Glomerular endothelial cell (primary cell): ENCODE results near the gene TOX2. TPM values are rescaled to one million over a fixed set of nuclear protein-coding genes. Genes with fewer than 3 reads are reported as not detected.

Experiments used
- DNase-seq: peaks from one replicate; pipeline ENCODE4 v3.0.0-alpha.2; 2011; ENCODE audit warnings: low read depth, low spot score; ENCODE audit errors: extremely low read depth
- total RNA-seq: library from RNA; depleted of rRNA; stranded (reverse); fragments of >200 nt; gene quantifications from 2 replicates; pipeline ENCODE4 v1.2.3, GENCODE V29; 2015

The TOX2 gene
- total RNA-seq, 1 donor from 2014 or later: 29.1 TPM

- DNase-seq: no peak
Observed at GRCh38 chr20:43974695-43975094, 60.0 kb downstream of the TOX2 start.

DNA sequence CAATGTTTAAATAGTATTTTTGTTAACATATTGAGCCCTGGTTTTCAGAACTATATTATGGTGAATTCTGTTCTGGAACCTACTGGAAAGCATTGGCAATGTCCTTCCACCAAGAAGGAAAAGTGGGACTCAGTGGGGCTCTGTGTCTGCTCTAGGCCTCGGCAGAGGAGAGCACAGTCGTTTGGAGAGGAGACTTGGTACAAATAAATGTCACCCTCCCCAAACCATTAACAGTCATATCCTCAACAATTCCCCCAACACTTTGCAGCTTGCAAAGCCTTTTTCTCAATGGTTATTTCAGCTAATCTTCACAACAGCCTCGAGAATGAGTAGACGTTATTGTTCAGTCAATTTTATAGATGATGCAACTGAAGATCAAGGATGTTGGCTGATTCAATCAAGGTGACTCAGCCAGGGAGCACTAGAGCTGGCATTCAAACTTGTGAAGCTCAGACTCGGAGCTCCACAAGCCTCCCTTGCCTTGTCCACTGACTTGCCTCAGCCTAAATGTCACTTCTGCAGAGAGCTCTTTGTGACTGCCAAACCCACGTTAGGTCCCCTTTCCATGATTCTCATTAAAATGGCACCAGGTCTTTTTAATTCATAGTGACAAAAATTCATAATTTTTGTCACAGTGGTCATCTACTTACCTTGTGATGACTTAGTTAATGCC, 60.6 kb downstream of the TOX2 start:
- DNase-seq: no peak

DNA sequence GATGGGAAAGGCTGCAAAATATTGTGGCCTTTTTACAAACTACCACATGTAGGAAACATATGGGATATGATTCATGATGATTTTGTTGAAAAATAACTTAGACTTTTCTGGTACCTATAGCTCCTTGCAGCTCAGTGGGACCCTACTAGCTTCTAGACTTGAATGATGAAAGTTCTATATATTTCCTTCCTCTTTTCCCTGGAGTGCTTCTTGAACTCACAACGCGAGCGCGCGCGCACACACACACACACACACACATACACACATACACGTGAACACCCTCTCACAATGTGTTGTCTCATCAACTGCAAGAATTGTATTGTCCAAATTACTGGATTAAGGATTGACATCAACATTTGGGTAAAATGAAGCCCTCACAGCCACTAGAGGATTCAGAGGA, 61.9 kb downstream of the TOX2 start:
- DNase-seq: no peak

DNA sequence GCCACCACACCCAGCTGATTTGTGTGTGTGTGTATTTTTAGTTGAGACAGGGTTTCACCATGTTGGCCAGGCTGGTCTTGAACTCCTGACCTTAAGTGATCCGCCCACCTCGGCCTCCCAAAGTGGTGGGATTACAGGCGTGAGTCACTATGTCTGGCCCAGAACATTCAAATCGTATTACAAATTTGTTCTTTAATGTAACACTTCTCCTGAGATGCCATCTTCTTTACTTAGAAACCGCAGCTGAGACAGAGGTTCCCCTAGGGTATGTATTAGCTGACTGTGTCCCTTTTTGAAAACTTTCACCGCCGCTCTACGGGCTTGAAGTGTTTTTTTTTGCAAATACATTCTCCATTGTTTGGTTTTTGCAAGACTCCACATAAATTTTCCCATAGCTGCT, 62.6 kb downstream of the TOX2 start:
- DNase-seq: no peak

DNA sequence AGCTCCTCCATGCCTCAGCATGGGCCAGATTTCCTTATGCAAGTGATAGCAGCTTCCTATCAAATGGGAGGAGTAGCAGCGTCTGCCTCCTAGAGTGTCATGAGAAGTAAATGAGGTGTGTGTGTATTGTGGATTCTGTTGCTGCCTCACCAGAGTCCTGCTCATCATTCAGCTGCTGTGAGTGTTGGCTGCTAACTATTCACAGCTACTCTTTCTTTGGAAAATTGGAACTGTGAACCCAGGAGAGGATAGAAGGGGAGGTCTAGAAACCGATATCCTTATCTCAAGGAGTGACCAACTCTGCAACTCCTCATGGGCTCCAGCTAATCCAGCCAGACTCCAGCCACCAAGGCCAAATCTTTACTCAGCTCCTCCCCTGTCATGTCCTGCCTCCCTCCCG, 63.3 kb downstream of the TOX2 start:
- DNase-seq: no peak

DNA sequence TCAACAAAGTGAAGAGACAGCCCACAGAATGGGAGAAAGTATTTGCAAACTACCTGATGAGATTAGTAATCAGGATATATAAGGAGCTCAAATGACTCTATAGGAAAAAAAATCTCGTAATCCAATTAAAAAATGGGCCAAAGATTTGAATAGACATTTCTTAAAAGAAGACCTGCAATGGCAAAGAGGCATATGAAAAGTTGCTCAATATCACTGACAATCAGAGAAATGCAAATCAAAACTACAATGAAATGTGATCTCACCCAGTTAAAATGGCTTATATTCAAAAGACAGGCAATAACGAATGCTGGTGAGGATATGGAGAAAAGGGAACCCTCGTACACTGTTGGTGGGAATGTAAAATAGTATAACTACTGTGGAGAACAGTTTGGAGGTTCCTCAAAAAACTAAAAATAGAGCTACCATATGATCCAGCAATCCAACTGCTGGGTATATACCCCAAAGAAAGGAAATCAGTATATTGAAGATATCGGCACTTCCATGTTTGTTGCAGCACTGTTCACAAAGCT, 65.0 kb downstream of the TOX2 start:
- DNase-seq: no peak

GRCh38 chr20:43981540-43981939, 66.9 kb downstream of the TOX2 start:
- DNase-seq: no peak

DNA sequence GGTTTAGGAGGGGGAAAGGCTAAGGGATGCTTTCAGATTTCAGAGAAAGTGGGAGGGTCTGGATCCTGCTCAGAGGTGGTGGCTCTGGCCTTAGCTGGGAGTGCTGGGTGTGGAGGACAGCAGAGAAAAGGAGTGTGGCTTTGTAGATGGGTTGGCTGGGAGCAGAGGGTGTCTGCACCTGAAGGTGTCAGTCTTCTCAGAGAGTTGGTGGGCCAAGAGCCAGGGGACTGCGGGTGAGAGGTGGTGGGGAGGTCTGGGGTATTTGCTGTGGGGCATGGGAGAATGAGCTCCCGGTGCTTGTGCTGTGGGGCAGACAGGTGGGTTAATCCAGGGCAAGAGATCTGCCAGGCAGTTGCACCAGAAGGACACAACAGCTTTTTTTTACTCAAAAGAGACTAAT, 67.4 kb downstream of the TOX2 start:
- no peak for DNase-seq

- no peak for DNase-seq
Observed at GRCh38 chr20:43982886-43983285, 68.2 kb downstream of the TOX2 start.

GRCh38 chr20:43983359-43983758, 68.7 kb downstream of the TOX2 start:
- no peak for DNase-seq

DNA sequence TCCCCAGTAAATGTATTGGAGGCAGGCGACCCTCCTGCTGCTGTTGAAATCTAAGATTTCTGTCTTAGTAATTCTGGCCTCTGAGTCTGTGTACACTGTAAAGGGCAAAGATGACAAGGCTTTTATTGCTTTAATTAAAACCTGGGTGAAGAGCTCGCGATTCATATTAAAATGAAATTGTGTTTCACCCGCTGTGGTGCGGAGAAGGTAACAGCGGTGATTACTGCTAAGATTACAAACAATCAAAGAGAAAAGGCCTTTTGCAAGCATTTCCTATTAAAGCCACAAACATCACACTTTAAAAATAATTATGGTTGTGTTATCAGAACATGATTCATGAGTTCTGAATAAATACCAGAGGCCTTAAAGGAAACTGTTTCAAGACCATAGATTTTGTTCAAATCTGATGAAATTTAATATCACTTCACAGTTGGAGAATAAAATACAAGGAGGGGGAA, 69.3 kb downstream of the TOX2 start:
- DNase-seq: no peak

DNA sequence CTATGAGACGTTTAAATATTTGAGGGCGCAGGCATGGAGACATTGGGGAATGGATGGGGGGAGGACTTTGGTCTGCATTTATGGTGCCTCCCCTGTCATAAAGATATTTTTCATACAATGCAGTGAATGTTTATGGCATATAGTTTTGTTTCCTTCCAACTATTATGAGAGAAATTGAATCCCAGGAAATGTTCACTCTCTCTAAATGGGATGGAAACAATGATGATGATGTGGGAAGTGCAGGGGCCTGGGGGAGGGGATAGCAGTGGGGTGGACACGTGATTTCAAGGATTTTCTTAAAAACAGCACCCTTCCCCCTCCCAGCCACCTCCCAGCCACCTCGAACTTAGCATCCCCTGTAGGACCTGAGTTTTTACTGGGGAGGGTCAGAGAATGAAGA, 69.9 kb downstream of the TOX2 start:
- no peak for DNase-seq

DNA sequence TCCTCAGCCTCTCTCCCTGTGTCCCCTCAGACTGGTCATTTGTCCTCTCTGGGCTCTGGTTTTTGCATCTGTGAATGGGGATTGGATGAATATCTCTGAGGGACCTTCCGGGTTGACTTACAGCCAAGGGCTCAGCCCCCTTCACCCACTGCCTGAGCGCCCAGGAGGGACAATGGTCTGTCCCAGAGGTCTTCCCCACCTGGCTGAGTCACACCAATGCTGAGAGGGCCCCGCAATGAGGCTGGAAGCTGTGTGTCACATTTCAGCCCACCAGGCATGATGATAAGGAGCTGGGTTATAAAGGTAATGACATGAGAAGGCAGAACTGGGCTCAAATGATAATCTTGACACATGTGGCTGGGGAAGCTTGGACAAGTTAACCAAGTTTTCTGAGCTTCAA, 70.5 kb downstream of the TOX2 start:
- DNase-seq: no peak

DNA sequence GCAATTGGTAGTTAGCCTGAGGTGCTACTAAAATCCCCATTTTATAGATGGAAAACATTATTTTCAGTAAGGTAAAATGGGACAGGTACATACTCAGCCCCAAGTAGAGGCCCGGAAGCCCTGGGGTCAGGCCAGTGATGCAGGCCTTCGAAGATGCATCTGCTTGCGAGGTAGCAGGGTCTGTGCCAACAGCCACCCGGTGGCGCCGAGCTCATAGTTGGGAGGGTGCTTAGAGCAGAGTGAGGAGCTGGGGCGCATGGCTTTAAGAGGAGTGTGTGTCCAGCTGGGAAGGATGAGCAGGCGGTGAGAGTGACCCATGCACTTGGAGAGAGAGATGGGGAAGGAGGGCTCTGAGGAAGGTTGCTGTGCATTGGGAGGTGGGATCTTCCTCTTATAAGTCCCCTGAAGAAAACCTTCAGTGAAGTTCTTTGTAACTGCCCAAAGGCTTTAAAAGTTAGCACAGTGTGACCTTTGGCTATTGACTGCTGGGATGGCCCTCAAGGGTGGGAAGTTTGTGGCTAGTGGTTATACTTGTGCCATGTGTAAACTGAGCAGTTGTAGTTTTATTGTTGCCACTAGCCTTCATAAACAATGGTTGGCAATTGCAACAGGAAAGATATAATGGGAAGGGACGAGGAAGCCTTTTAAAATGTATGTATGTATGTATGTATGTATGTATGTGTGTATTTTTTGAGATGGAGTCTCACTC, 71.1 kb downstream of the TOX2 start:
- DNase-seq: no peak

GRCh38 chr20:43987018-43987417, 72.4 kb downstream of the TOX2 start:
- DNase-seq: no peak

DNA sequence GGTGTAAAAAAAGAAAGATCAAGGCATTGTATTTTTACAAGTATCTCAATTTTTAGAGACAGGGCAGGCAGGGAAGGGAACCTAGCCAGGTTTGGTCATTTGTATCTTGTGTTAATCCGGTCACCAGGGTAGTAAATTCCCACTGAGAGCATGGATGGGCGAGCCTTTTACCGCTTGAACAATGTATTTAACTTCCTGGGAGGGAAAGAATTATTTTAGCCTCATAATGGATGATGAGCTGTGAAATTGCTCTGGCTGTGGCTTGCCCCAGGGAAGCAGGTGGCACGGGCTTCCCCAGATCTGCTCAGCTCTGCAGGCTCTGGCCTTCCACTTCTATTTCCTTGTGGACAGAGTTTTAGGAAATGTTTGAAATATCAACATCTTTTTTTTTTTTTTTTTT, 72.9 kb downstream of the TOX2 start:
- no peak for DNase-seq

DNA sequence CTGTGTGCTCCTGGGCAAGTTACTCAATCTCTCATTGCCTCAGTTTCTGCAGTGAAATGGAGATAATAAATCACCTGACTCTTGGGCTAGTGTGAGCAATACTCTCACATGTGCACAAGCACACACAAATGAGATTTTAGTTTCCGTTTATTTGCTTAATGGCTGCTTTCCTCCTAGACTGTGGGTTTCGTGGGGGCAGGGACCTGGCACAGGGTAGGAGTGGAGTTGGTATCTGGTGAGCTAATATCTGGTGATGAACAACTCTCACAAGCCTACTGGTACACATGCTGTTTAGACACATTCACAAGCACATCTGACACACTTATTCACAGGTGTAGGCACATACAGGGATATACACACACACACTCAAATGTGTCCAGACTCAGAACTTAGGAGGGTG, 73.8 kb downstream of the TOX2 start:
- DNase-seq: no peak

- DNase-seq: no peak
Observed at GRCh38 chr20:43988867-43989266, 74.2 kb downstream of the TOX2 start.

DNA sequence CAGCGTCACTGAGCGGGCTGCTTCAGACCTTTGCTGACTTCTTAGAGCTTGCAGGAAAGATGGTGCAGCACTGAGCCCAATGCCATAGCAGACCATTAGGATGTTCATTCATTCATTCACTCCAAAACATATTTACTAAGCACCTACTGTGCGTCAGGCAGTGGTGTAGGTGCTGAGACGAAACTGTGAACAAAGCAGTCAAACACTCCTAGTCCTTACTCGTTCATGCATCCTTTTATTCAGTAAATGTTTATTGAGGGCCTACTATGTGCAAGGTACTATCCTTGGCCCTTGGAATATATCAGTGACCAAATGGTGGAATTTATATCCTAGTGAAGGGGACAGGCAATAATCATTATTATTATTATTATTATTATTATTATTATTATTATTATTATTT, 76.6 kb downstream of the TOX2 start:
- DNase-seq: no peak

- no peak for DNase-seq
Observed at GRCh38 chr20:43991982-43992381, 77.3 kb downstream of the TOX2 start.

DNA sequence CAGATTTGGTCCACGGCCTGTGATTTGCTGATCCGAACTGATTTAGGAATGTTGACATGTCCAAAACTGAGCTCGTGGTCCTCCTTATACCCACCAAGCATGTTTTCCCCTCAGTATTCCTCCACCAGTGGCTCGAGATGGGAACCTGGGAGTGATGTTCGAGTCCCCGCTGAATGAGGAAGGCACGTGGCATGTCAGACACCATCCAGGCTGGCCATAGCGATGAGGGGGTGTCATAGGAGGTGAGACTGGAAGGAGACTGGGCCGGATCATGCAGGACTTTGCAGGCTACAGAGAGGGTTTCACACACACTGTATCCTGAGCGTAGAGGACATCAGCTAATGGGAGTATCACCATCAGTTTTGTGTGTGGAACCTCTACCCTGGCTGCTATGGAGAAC, 78.2 kb downstream of the TOX2 start:
- DNase-seq: no peak

DNA sequence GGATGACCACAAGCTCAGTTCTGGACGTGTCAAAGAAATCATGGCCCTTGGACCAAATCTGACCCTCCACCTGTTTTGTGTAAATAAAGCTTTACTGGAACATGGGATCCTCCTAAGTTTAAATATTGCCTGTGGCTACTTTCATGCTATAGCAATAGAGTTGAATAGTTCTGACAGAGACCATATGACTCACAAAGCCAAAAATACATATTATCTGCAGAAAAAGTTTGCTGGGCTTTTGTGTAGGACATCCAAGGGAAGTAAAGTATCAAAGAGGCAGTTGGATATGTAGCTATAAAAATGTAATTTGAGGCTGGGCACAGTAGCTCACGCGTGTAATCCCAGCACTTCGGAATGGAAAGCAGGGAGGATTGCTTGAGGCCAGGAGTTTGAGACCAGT, 78.9 kb downstream of the TOX2 start:
- no peak for DNase-seq
